B cell (primary cell): ENCODE results near the gene NOL6. TPM values are rescaled to one million over a fixed set of nuclear protein-coding genes. Genes with fewer than 3 reads are reported as not detected.
A peak's percentile ranks its signal among the peaks of the same experiment; 100 is the strongest.

Experiments
- ATAC-seq: fragments of 200-7000 bp; cut with Tn5 transposase; one replicate; pipeline ENCODE4 v1.10.0; 2021; ENCODE audit warnings: low read depth, mild to moderate bottlenecking, moderate number of reproducible peaks, moderate library complexity
- CTCF ChIA-PET: fragments of 350-600 bp; sonication (Branson Sonifier 250); formaldehyde crosslinking; loops from one replicate; lab custom pipeline; 2021; ENCODE audit warnings: antibody characterized with exemption, inconsistent platforms; lab: Charles Lee
- POLR2A ChIA-PET: fragments of 350-600 bp; sonication (Branson Sonifier 250); formaldehyde crosslinking; loops from one replicate; lab custom pipeline; 2021; ENCODE audit warnings: antibody characterized with exemption; lab: Charles Lee
- DNase-seq: peaks from one replicate; pipeline ENCODE4 v3.0.0; 2013
- H2AFZ ChIP-seq: 2 replicates; pipeline ENCODE4 v1.6.1; 2012; ENCODE audit warnings: mild to moderate bottlenecking, low read depth, low read length; ENCODE audit not compliant: insufficient read depth, poor library complexity, severe bottlenecking
- H3K27ac ChIP-seq, 2 donors: 1 replicate in 1 of 2; 2 replicates in 1 of 2; pipeline ENCODE4 v1.5.1; 2012 to 2013; ENCODE audit warnings: low read length in 2 of 2, mild to moderate bottlenecking in 2 of 2, moderate library complexity in 1 of 2
- H3K27me3 ChIP-seq, 4 experiments: fragments of 200-600 bp in 1 of 4; sonication (generic) in 1 of 4; replicated peaks in 1 of 4; 1 replicate in 2 of 4; 2 replicates in 2 of 4; pipeline versions ENCODE4 v1.6.1 to v1.7.0; 2013 to 2016; ENCODE audit warnings: low read length in 3 of 4, mild to moderate bottlenecking in 2 of 4, mixed read lengths in 1 of 4, moderate library complexity in 1 of 4; ENCODE audit not compliant: insufficient read depth in 4 of 4, control insufficient read depth in 3 of 4; ENCODE audit errors: control extremely low read depth in 1 of 4
- H3K36me3 ChIP-seq, 2 experiments: replicated peaks in 1 of 2; 1 replicate in 1 of 2; 2 replicates in 1 of 2; pipeline versions ENCODE4 v1.6.1 to v1.7.1; 2013; ENCODE audit warnings: low read length in 1 of 2; ENCODE audit not compliant: insufficient read depth in 2 of 2, control insufficient read depth in 1 of 2; ENCODE audit errors: control extremely low read depth in 1 of 2, extremely low read depth in 1 of 2
- H3K4me1 ChIP-seq, 2 donors: fragments of 200-600 bp in 1 of 2; sonication (generic) in 1 of 2; 1 replicate in 1 of 2; 2 replicates in 1 of 2; pipeline versions ENCODE4 v1.5.1 to v1.6.1; 2013 to 2017; ENCODE audit warnings: low read length in 2 of 2; ENCODE audit not compliant: control insufficient read depth in 2 of 2, insufficient read depth in 2 of 2
- H3K4me2 ChIP-seq: replicated peaks from 2 replicates; pipeline ENCODE3; 2012; ENCODE audit warnings: mild to moderate bottlenecking, low read depth, low read length; ENCODE audit not compliant: poor library complexity, severe bottlenecking
- H3K4me3 ChIP-seq, 5 experiments: fragments of 200-600 bp in 1 of 5; sonication (generic) in 1 of 5; 1 replicate in 3 of 5; 2 replicates in 2 of 5; pipeline versions ENCODE4 v1.5.1 to v1.7.0; 2011 to 2016; ENCODE audit warnings: low read length in 4 of 5, mild to moderate bottlenecking in 4 of 5, low read depth in 2 of 5, control low read depth in 1 of 5, moderate library complexity in 1 of 5; ENCODE audit not compliant: insufficient read depth in 1 of 5; ENCODE audit errors: control extremely low read depth in 1 of 5, extremely low read depth in 1 of 5
- H3K79me2 ChIP-seq: fragments of 200-600 bp; sonication (generic); one replicate; pipeline ENCODE4 v1.6.0; 2016; ENCODE audit warnings: low read length; ENCODE audit not compliant: control insufficient read depth, insufficient read depth
- H3K9ac ChIP-seq: fragments of 200-600 bp; sonication (generic); 2 replicates; pipeline ENCODE4 v1.6.1; 2017; ENCODE audit warnings: mild to moderate bottlenecking, low read length, moderate library complexity
- H3K9me3 ChIP-seq, 3 donors: one replicate each; pipeline versions ENCODE4 v1.6.1 to v1.7.1; 2013; ENCODE audit warnings: low read length in 2 of 3; ENCODE audit not compliant: control insufficient read depth in 2 of 3, insufficient read depth in 1 of 3; ENCODE audit errors: control extremely low read depth in 1 of 3
- H4K20me1 ChIP-seq: 2 replicates; pipeline ENCODE4 v1.6.0; 2012; ENCODE audit warnings: mild to moderate bottlenecking, low read length; ENCODE audit not compliant: insufficient read depth, control insufficient read depth, poor library complexity, severe bottlenecking
- H3K27ac Mint-ChIP-seq: one replicate; pipeline ENCODE4 v1.8.0; 2021; ENCODE audit warnings: mixed read lengths
- H3K27me3 Mint-ChIP-seq: one replicate; pipeline ENCODE4 v1.8.0; 2021; ENCODE audit warnings: mixed read lengths
- H3K4me1 Mint-ChIP-seq: one replicate; pipeline ENCODE4 v1.8.0; 2021; ENCODE audit warnings: mixed read lengths
- H3K4me3 Mint-ChIP-seq: one replicate; pipeline ENCODE4 v1.8.0; 2021; ENCODE audit warnings: mixed read lengths
- H3K9me3 Mint-ChIP-seq: one replicate; pipeline ENCODE4 v1.8.0; 2022; ENCODE audit warnings: mixed read lengths; ENCODE audit not compliant: insufficient read depth
- CTCF ChIP-seq: fragments of 200-600 bp; IDR thresholded peaks from one replicate; pipeline ENCODE4 v1.8.0; 2022; ENCODE audit warnings: antibody characterized with exemption, mild to moderate bottlenecking
- EZH2 ChIP-seq: IDR thresholded peaks from 2 replicates; pipeline ENCODE4 v1.6.1; 2012; ENCODE audit warnings: borderline replicate concordance, low read depth, mild to moderate bottlenecking, moderate library complexity, low read length; ENCODE audit not compliant: insufficient read depth, poor library complexity, severe bottlenecking
- WGBS: methylation state at CpG from one replicate; pipeline ENCODE4 v1.1.5; 2013; ENCODE audit warnings: missing lambda C conversion rate; ENCODE audit not compliant: insufficient coverage; 5-methylcytosine and 5-hydroxymethylcytosine counted together
- intact Hi-C: fragments of 100-400 bp; cut with micrococcal nuclease; formaldehyde crosslinking; loops from one replicate; pipeline ENCODE4 v1.10.0; 2022
- polyA plus RNA-seq: library from polyadenylated mRNA; depleted of rRNA; stranded (reverse); fragments of >200 nt; gene quantifications from 2 replicates; pipeline ENCODE4 v1.2.3, GENCODE V29; 2012
- total RNA-seq, 2 donors: library from RNA; stranded (reverse); fragments of 120-200 nt in 1 of 2; gene quantifications; 1 replicate in 1 of 2; 2 replicates in 1 of 2; pipeline versions ENCODE4 v1.2.3 to v1.2.4, GENCODE V29; 2013 to 2022

Gene NOL6
- total and polyA plus RNA-seq, 2 donors (not counting 1 experiment from before 2014, with no cell fraction given): 31.8 to 40.1 TPM

- Histone ChIP-seq H3K4me1 (peaks cover 21 to 22% of the 10 kb centered on the region in 2 donors), H2AFZ (peak within 1 kb of the TSS; percentile 80), H3K9me3 (no peaks in the 10 kb centered on the region), H3K36me3 (no peaks in the 10 kb centered on the region), H3K9ac (peak within 1 kb of the TSS; percentile 65), H3K4me3 (peak within 1 kb of the TSS in 4 of 5 experiments; percentile 27 to 59 (median 42)), H3K79me2 (no peaks in the 10 kb centered on the region), H3K27me3 (peaks cover 0 to 9% (median 1%) of the 10 kb centered on the region in 4 experiments), H3K27ac (no peak within 1 kb of the TSS), H3K4me2 (peak within 1 kb of the TSS; percentile 92), H4K20me1 (no peaks in the 10 kb centered on the region)
- Mint-ChIP-seq H3K9me3 (no peaks in the 10 kb centered on the region), H3K27me3 (peaks cover 3% of the 10 kb centered on the region), H3K4me3 (peak within 1 kb of the TSS; percentile 88), H3K27ac (peak within 1 kb of the TSS; percentile 81), H3K4me1 (peaks cover 24% of the 10 kb centered on the region)
- no peak for TF ChIP-seq EZH2
- TF ChIP-seq CTCF: peak; percentile 36
- ATAC-seq: peak; percentile 81
- intact Hi-C loops: no loop called here
- ChIA-PET CTCF (interaction anchor here (0.6 to 1.9 kb wide), 4 partner anchors 12 to 157 kb away, joined by 3 to 6 read pairs (median 3); partner anchors contain the start of genes NFX1 and NOL6), POLR2A (interaction anchor here (1.6 kb wide), 1 partner anchor 27 kb away, joined by 4 read pairs; the partner anchor contains the start of gene NOL6)
- WGBS: 2% methylated on average over 48 of the region's 50 CpGs
- peak; percentile 65 for DNase-seq
These were observed 26.6 kb downstream of the NOL6 start, which contains the start of gene AQP3 for GRCh38 chr9:33446946-33447798. AQP3 (minus strand) TSS chr9:33447593; CDS start chr9:33447530, 63 bp downstream.
